Transverse colon (tissue), 4 donors: ENCODE data around the gene MAPKBP1. TPM values are rescaled to one million over a fixed set of nuclear protein-coding genes. Genes with fewer than 3 reads are reported as not detected.
"Not testable (repeated sequence)": the region's sequence is repeated elsewhere in the genome, so short reads cannot be mapped to it uniquely, and the experiment has no call there.

Experiments
- DNase-seq: peaks from one replicate; pipeline ENCODE4 v3.0.0-alpha.2; 2019
- H3K27ac ChIP-seq, 4 donors: fragments of 200-600 bp; sonication (generic); 2 replicates each; pipeline ENCODE4 v1.5.1; 2016 to 2018; ENCODE audit warnings: inconsistent platforms in 4 of 4
- H3K27me3 ChIP-seq: fragments of 200-600 bp; sonication (generic); 2 replicates; pipeline ENCODE4 v1.5.1; 2017; ENCODE audit warnings: inconsistent platforms
- H3K36me3 ChIP-seq, 4 donors: fragments of 200-600 bp; sonication (generic); 2 replicates each; pipeline ENCODE4 v1.5.1; 2017 to 2019; ENCODE audit warnings: inconsistent platforms in 4 of 4
- H3K4me1 ChIP-seq, 4 donors: fragments of 200-600 bp; sonication (generic); 2 replicates each; pipeline ENCODE4 v1.5.1; 2017 to 2020; ENCODE audit warnings: inconsistent platforms in 4 of 4
- H3K4me3 ChIP-seq, 4 donors: fragments of 200-600 bp; sonication (generic); 1 replicate in 1 of 4; 2 replicates in 3 of 4; pipeline versions ENCODE4 v1.5.1 to v1.6.1; 2017 to 2019; ENCODE audit warnings: inconsistent platforms in 4 of 4
- H3K9me3 ChIP-seq, 2 donors: fragments of 200-600 bp; sonication (generic); 2 replicates each; pipeline ENCODE4 v1.5.1; 2017 to 2019; ENCODE audit warnings: inconsistent platforms in 2 of 2
- CTCF ChIP-seq, 5 experiments: fragments of 200-600 bp in 3 of 5; fragments of 450-650 bp in 2 of 5; sonication (generic) in 3 of 5; IDR thresholded peaks; 1 replicate in 2 of 5; 2 replicates in 3 of 5; pipeline ENCODE4 v1.5.1; 2016 to 2017; ENCODE audit warnings: antibody characterized with exemption in 5 of 5, inconsistent platforms in 3 of 5, mild to moderate bottlenecking in 2 of 5, moderate library complexity in 1 of 5
- EP300 ChIP-seq: sonication (generic); formaldehyde crosslinking; IDR thresholded peaks from one replicate; pipeline ENCODE4 v1.6.1; 2017; ENCODE audit warnings: antibody characterized with exemption, low read depth
- POLR2A ChIP-seq: fragments of 450-650 bp; IDR thresholded peaks from one replicate; pipeline ENCODE4 v1.6.1; 2016; ENCODE audit warnings: antibody characterized with exemption, mild to moderate bottlenecking, moderate library complexity
- POLR2AphosphoS5 ChIP-seq, 3 donors: sonication (generic); formaldehyde crosslinking; IDR thresholded peaks; one replicate each; pipeline ENCODE4 v1.6.1; 2016; ENCODE audit warnings: antibody characterized with exemption in 3 of 3
- WGBS, 2 donors: methylation state at CpG; one replicate each; pipeline ENCODE4 v1.1.5; 2018; ENCODE audit warnings: low coverage in 1 of 2; 5-methylcytosine and 5-hydroxymethylcytosine counted together
- in situ Hi-C, 4 donors: fragments of 200-750 bp; cut with MboI; loops; one replicate each; pipeline versions ENCODE4 v1.15.0 to v1.15.1; 2017; ENCODE audit warnings: low sequenced_read_pairs in 3 of 4, low pct_ligation_motif_present in 1 of 4, low pct_unique_long_range_greater_than_20kb in 1 of 4
- intact Hi-C: fragments of 100-400 bp; cut with DNase I; formaldehyde crosslinking; loops from one replicate; pipeline ENCODE4 v1.15.1; 2023; ENCODE audit warnings: low total_unique reads
- total RNA-seq, 4 donors: library from RNA; depleted of rRNA; stranded (reverse); fragments of >200 nt; gene quantifications; one replicate each; pipeline ENCODE4 v1.1.0, GENCODE V29; 2016

The MAPKBP1 gene
- total RNA-seq, 4 donors from 2014 or later, result 16.0 to 36.4 (median 16.8) TPM

DNA sequence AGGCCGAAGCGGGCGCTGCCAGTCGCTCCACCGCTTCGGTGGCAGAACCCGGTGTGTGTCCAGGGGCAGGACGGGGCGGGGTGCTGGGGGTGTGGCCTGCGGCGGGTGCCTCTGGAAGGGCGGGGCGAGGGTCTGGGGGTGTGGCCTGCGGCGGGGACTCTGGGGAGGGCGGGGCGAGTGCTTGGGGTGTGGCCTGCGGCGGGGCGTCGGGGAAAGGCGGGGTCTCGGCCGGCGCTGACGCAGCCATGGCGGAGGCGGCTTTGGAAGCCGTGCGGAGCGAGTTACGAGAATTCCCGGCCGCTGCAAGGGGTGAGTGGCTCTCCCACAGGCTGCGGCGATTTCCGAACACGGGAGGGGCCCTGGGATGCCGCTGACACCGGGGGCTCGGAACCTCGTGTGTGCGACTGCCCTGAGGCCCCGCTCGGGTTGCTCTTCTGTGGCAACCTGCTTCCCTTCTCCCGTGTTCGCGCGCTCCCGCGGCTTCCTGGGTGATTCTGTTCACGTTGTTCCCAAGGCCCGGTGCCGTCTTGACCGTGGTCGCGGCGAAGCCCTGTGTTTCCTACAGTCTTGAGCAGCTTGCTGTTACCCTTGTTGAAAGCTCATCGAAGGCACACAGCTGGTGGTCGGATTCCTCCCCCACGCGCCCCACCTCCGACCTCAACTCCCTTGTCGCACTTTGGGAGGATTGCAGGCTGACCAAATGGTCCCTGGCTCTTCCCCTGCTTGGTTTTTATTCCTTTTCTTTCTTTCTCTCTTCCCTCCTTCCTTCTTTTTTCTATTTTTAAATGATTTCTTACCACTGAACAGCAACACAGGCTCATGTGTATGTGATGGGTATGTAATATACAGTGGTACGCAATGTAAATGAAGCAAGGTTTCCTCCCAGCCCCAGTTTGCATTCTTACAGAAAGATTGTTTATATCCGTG, 53.9 kb downstream of the MAPKBP1 start, which contains the start of gene JMJD7:
JMJD7 (plus strand) TSS at position 213 of the 927 bp plus-strand sequence; CDS start at position 246, 33 bp downstream.
- 0 to 1% methylated on average over 9 to 49 of the region's 66 CpGs for WGBS, 2 donors
- peak; percentile 97 for DNase-seq
- no peaks in the 10 kb centered on the region for H3K27me3 ChIP-seq
- peak within 1 kb of the TSS; percentile 81 to 90 (median 86) for H3K27ac ChIP-seq
- in situ Hi-C loops, result no loop called here
- TF ChIP-seq EP300, result peak; percentile 10
- TF ChIP-seq POLR2A, result peak; percentile 80
- TF ChIP-seq POLR2AphosphoS5 (IDR thresholded peaks at IDR 0.05), result peak; percentile 58 to 90 (median 88)
- TF ChIP-seq CTCF (IDR thresholded peaks at IDR 0.05), result no peak
- H3K9me3 ChIP-seq, result no peaks in the 10 kb centered on the region
- H3K4me3 ChIP-seq, result peak within 1 kb of the TSS; percentile 60 to 95 (median 76)
- H3K36me3 ChIP-seq, result no peaks in the 10 kb centered on the region
- peaks cover 9 to 18% (median 12%) of the 10 kb centered on the region in 4 donors for H3K4me1 ChIP-seq
- intact Hi-C loops, result no loop called here

DNA sequence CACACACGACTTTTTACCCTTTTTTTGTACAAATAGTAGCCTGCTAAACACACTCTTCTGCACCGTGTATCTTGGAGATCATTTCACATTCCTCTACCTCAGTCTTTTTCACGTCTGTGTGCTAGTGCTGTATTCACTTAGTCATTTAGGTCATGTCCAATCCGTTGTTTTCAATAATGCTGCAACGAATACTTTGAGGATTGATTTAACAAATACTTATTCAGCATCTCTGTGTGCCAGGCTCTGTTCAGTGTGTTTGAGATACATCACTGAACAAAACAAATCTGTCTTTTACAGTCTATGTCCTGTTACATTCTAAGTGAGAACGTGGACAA, 54.5 kb downstream of the MAPKBP1 start:
- Histone ChIP-seq H3K27ac (peak overlapping the region; percentile 81 to 90 (median 86)), H3K4me3 (peak overlapping the region in 3 of 4 donors; percentile 60 to 95 (median 80)), H3K9me3 (no peaks in the 10 kb centered on the region), H3K36me3 (no peaks in the 10 kb centered on the region), H3K27me3 (no peaks in the 10 kb centered on the region), H3K4me1 (peaks cover 9 to 18% (median 12%) of the 10 kb centered on the region in 4 donors)
- in situ Hi-C loops (no loop called here), intact Hi-C loops (no loop called here)
- WGBS, 2 donors, result 11 to 13% methylated on average over 6 of the region's 6 CpGs
- TF ChIP-seq POLR2A, result no peak
- TF ChIP-seq EP300, result no peak
- TF ChIP-seq CTCF (IDR thresholded peaks at IDR 0.05), result no peak
- TF ChIP-seq POLR2AphosphoS5 (IDR thresholded peaks at IDR 0.05), result no peak
- DNase-seq, result no peak

DNA sequence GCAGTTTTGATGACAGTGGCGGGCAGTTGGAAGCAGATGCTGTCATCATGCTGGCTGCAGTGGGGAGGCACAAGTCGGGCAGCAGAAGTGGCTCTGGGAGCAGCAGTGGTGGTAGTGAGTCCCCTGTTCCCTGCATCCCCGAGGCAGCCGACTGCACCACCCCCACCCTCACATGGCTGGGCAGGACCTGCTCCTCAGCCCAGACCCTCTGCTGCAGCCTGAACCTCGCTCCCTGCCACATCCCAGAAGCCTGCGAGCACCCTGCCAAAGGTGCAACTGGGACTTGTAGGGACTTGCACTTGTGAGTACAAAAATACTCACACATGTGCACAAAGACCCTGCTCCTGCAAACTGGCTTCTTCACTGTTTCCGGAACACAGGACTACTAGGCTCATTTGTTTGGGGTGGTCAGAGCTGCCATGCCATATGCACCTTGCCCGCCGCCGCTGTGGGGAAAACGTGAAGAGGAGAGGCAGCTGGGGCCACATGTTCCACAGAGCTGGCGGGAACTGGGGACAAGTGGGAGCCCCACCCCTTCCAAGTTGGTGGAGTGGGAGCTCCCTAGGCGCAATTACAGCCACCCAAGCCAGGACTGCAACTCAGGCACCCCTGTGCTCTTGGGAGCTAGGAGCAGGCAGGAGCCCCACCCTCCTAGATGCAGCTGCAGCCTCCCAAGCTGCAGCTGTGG, 55.8 kb downstream of the MAPKBP1 start:
- Histone ChIP-seq H3K36me3 (no peaks in the 10 kb centered on the region), H3K4me1 (peaks cover 9 to 18% (median 12%) of the 10 kb centered on the region in 4 donors), H3K27ac (no peak overlapping the region), H3K27me3 (no peaks in the 10 kb centered on the region), H3K4me3 (no peak overlapping the region), H3K9me3 (no peaks in the 10 kb centered on the region)
- in situ Hi-C loops (no loop called here), intact Hi-C loops (no loop called here)
- DNase-seq, result no peak
- TF ChIP-seq POLR2A (no peak), EP300 (no peak), POLR2AphosphoS5 (IDR thresholded peaks at IDR 0.05) (no peak), CTCF (IDR thresholded peaks at IDR 0.05) (no peak)
- 88% methylated on average over 13 of the region's 13 CpGs; no CpG with 5 or more reads in 1 of the 2 donors for WGBS, 2 donors

DNA sequence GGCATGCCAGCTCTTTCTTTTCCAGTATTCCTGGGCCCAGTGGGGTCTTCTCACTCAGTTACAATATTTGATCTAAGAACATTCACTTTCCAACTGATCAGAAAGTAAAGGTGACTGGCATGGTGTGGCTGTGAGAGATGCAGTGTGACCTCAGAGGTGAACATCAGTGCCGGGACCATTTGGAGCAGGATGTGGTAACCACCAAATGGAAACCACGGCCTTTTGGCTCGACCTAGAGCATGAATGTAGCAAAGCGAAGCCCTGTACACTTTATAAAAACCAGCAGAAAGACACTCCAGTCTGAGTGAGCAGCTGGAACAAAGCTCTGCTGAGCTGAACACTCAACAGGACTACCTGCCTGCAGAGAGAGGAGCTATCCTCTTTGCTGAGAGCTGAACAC, 57.0 kb downstream of the MAPKBP1 start:
- intact Hi-C loops, in situ Hi-C loops, H3K4me3 ChIP-seq, H3K27ac ChIP-seq, H3K9me3 ChIP-seq, H3K36me3 ChIP-seq, H3K27me3 ChIP-seq, DNase-seq: not testable (repeated sequence)
- WGBS, 2 donors, result 67% methylated on average over 4 of the region's 4 CpGs; no CpG with 5 or more reads in 1 of the 2 donors
- H3K4me1 ChIP-seq, result peaks cover 9 to 18% (median 12%) of the 10 kb centered on the region in 4 donors
